ENCODE measurements around the gene BBS9.
"Not testable (repeated sequence)": the region's sequence is repeated elsewhere in the genome, so short reads cannot be mapped to it uniquely, and the experiment has no call there.

The BBS9 gene

GRCh38 chr7:33128990-33129805 is at the start of gene BBS9:
Gene BBS9, plus strand, starts transcription at chr7:33129564. Its CDS starts 16,689 bp downstream, at chr7:33146253.
- peak; percentile 96 for DNase-seq

GRCh38 chr7:33079763-33080690 is 49.3 kb upstream of the BBS9 start:
- DNase-seq = no peak

- DNase-seq = no peak
Measured at GRCh38 chr7:33087356-33087755, 42.0 kb upstream of the BBS9 start.

- DNase-seq = no peak
Measured at GRCh38 chr7:33087858-33088257, 41.5 kb upstream of the BBS9 start.

- no peak for DNase-seq
Measured at GRCh38 chr7:33089142-33089541, 40.2 kb upstream of the BBS9 start.

- no peak for DNase-seq
Measured at GRCh38 chr7:33091111-33091531, 38.2 kb upstream of the BBS9 start.

GRCh38 chr7:33091641-33092191 is 37.6 kb upstream of the BBS9 start:
- no peak for DNase-seq

- no peak for DNase-seq
Measured at GRCh38 chr7:33093266-33093665, 36.1 kb upstream of the BBS9 start.

- not testable (repeated sequence) for DNase-seq
Measured at GRCh38 chr7:33094745-33095275, 34.6 kb upstream of the BBS9 start.

- DNase-seq = no peak
Measured at GRCh38 chr7:33099154-33099940, 30.0 kb upstream of the BBS9 start.

- DNase-seq = no peak
Measured at GRCh38 chr7:33100770-33101169, 28.6 kb upstream of the BBS9 start.

- no peak for DNase-seq
Measured at GRCh38 chr7:33101906-33102305, 27.5 kb upstream of the BBS9 start.

GRCh38 chr7:33107136-33108066 is 22.0 kb upstream of the BBS9 start:
- DNase-seq = peak; percentile 17

- DNase-seq = no peak
Measured at GRCh38 chr7:33108554-33109004, 20.8 kb upstream of the BBS9 start.

- DNase-seq = peak; percentile 89
Measured at GRCh38 chr7:33109005-33109757, 20.2 kb upstream of the BBS9 start, which contains the start of gene RP9. Gene RP9, minus strand, starts transcription at chr7:33109404. Its CDS starts 32 bp downstream, at chr7:33109372.

- DNase-seq = peak; percentile 31
Measured at GRCh38 chr7:33109758-33110238, 19.6 kb upstream of the BBS9 start.

GRCh38 chr7:33111614-33112013 is 17.8 kb upstream of the BBS9 start:
- DNase-seq = no peak

- DNase-seq = no peak
Measured at GRCh38 chr7:33114976-33115375, 14.4 kb upstream of the BBS9 start.

GRCh38 chr7:33118383-33118782 is 11.0 kb upstream of the BBS9 start:
- DNase-seq = no peak

GRCh38 chr7:33127085-33127484 is 2.3 kb upstream of the BBS9 start:
- DNase-seq = no peak

Measured in NCI-H1105 (cell line).